NT2/D1 (cell line): ENCODE results near the gene ELOVL6.

Experiments used
- SUZ12 ChIP-seq: IDR thresholded peaks from 2 replicates; pipeline ENCODE4 v1.6.1; 2011; ENCODE audit not compliant: insufficient read length, insufficient read depth; ENCODE audit errors: extremely low read depth
- YY1 ChIP-seq: IDR thresholded peaks from 2 replicates; pipeline ENCODE4 v1.6.1; 2011; ENCODE audit not compliant: insufficient read length, insufficient read depth
- ZNF274 ChIP-seq: IDR thresholded peaks from 2 replicates; pipeline ENCODE4 v1.6.1; 2011; ENCODE audit warnings: mild to moderate bottlenecking, low read depth, low read length

- TF ChIP-seq SUZ12 = no peak
- TF ChIP-seq ZNF274 = no peak
- no peak for TF ChIP-seq YY1
These were observed 93.8 kb downstream of the ELOVL6 start for GRCh38 chr4:110104661-110105060.
